Natural killer cell (primary cell): Measurements from ENCODE around the gene GALNT17. TPM values are rescaled to one million over a fixed set of nuclear protein-coding genes. Genes with fewer than 3 reads are reported as not detected.

Source experiments
- ATAC-seq, 3 donors: fragments of 150-1000 bp in 2 of 3; fragments of 200-7000 bp in 1 of 3; cut with Tn5 transposase; 1 replicate in 1 of 3; 2 replicates in 2 of 3; pipeline ENCODE4 v1.10.0; 2021; ENCODE audit warnings: mild to moderate bottlenecking in 2 of 3, moderate library complexity in 2 of 3
- DNase-seq, 2 donors: peaks; one replicate each; pipeline versions ENCODE4 v3.0.0 to v3.0.0-alpha.2; 2013 to 2021; ENCODE audit warnings: mixed read lengths in 1 of 2
- H3K27ac ChIP-seq: one replicate; pipeline ENCODE4 v1.5.1; 2013; ENCODE audit warnings: mild to moderate bottlenecking, low read length
- H3K27me3 ChIP-seq: one replicate; pipeline ENCODE4 v1.6.1; 2013; ENCODE audit warnings: low read length; ENCODE audit not compliant: control insufficient read depth, insufficient read depth
- H3K36me3 ChIP-seq: one replicate; pipeline ENCODE4 v1.6.1; 2013; ENCODE audit warnings: low read length; ENCODE audit not compliant: control insufficient read depth, insufficient read depth
- H3K4me1 ChIP-seq: one replicate; pipeline ENCODE4 v1.6.1; 2013; ENCODE audit warnings: low read length; ENCODE audit not compliant: control insufficient read depth, insufficient read depth
- H3K4me3 ChIP-seq: one replicate; pipeline ENCODE4 v1.5.1; 2013; ENCODE audit warnings: low read length
- H3K9me3 ChIP-seq: one replicate; pipeline ENCODE4 v1.6.1; 2013; ENCODE audit warnings: low read length; ENCODE audit not compliant: control insufficient read depth, insufficient read depth
- H3K27ac Mint-ChIP-seq, 2 donors: one replicate each; pipeline ENCODE4 v1.8.0; 2022; ENCODE audit warnings: mild to moderate bottlenecking in 2 of 2, mixed read lengths in 2 of 2, moderate library complexity in 1 of 2
- H3K27me3 Mint-ChIP-seq, 2 donors: one replicate each; pipeline ENCODE4 v1.8.0; 2022; ENCODE audit warnings: low read depth in 2 of 2, mixed read lengths in 2 of 2
- H3K36me3 Mint-ChIP-seq: one replicate; pipeline ENCODE4 v1.8.0; 2022; ENCODE audit warnings: mixed read lengths
- H3K4me1 Mint-ChIP-seq, 2 donors: one replicate each; pipeline ENCODE4 v1.8.0; 2022; ENCODE audit warnings: mixed read lengths in 2 of 2
- H3K4me3 Mint-ChIP-seq: one replicate; pipeline ENCODE4 v1.8.0; 2022; ENCODE audit warnings: mild to moderate bottlenecking, moderate library complexity, mixed read lengths
- H3K9me3 Mint-ChIP-seq, 2 donors: one replicate each; pipeline ENCODE4 v1.8.0; 2022; ENCODE audit warnings: mixed read lengths in 2 of 2
- CTCF ChIP-seq: fragments of 200-600 bp; IDR thresholded peaks from one replicate; pipeline ENCODE4 v1.8.0; 2022; ENCODE audit warnings: antibody characterized with exemption
- WGBS: methylation state at CpG from one replicate; pipeline ENCODE4 v1.1.7; 2013; ENCODE audit warnings: missing lambda C conversion rate; ENCODE audit not compliant: insufficient coverage; 5-methylcytosine and 5-hydroxymethylcytosine counted together
- intact Hi-C: fragments of 100-400 bp; cut with micrococcal nuclease; formaldehyde crosslinking; loops from one replicate; pipeline ENCODE4 v1.14.2; 2022
- total RNA-seq, 4 donors: library from RNA; stranded (reverse); fragments of 120-200 nt in 1 of 4; gene quantifications; one replicate each; pipeline versions ENCODE4 v1.2.3 to v1.2.4, GENCODE V29; 2013 to 2022

GALNT17 gene
- total RNA-seq: not detected
- not detected for total RNA-seq (2013)

- peaks cover 2% of the 10 kb centered on the region for H3K27me3 ChIP-seq
- DNase-seq: no peak
- no peak for ATAC-seq
- Mint-ChIP-seq H3K4me3 (no peak within 1 kb of the TSS), H3K9me3 (no peaks in the 10 kb centered on the region), H3K36me3 (no peaks in the 10 kb centered on the region), H3K27me3 (peaks cover 8 to 14% of the 10 kb centered on the region in 2 donors), H3K27ac (no peak within 1 kb of the TSS), H3K4me1 (no peaks in the 10 kb centered on the region)
- H3K27ac ChIP-seq: no peak within 1 kb of the TSS
- no peaks in the 10 kb centered on the region for H3K4me1 ChIP-seq
- no peak within 1 kb of the TSS for H3K4me3 ChIP-seq
- intact Hi-C loops: no loop called here
- no peaks in the 10 kb centered on the region for H3K9me3 ChIP-seq
- WGBS: 5% methylated on average over 34 of the region's 34 CpGs
- no peaks in the 10 kb centered on the region for H3K36me3 ChIP-seq
- no peak for TF ChIP-seq CTCF
These were observed at the start of gene GALNT17 for GRCh38 chr7:71132127-71132376. Gene GALNT17, plus strand, starts transcription at chr7:71132144.

- Mint-ChIP-seq H3K4me3 (no peak overlapping the region), H3K9me3 (peaks cover 19% of the 10 kb centered on the region in 2 donors), H3K4me1 (no peaks in the 10 kb centered on the region), H3K36me3 (no peaks in the 10 kb centered on the region), H3K27ac (no peak overlapping the region), H3K27me3 (no peaks in the 10 kb centered on the region)
- Histone ChIP-seq H3K4me3 (no peak overlapping the region), H3K27ac (no peak overlapping the region), H3K9me3 (peaks cover 10% of the 10 kb centered on the region), H3K4me1 (no peaks in the 10 kb centered on the region), H3K36me3 (no peaks in the 10 kb centered on the region), H3K27me3 (no peaks in the 10 kb centered on the region)
- TF ChIP-seq CTCF: no peak
- 88% methylated on average over 1 of the region's 2 CpGs for WGBS
- ATAC-seq (no peak), DNase-seq (no peak)
- intact Hi-C loops: no loop called here
These were observed 36.6 kb upstream of the GALNT17 start for GRCh38 chr7:71095266-71095860.

GRCh38 chr7:71096351-71096750 lies 35.6 kb upstream of the GALNT17 start:
- peaks cover 15% of the 10 kb centered on the region in 2 donors for H3K9me3 Mint-ChIP-seq
- no peak for TF ChIP-seq CTCF
- no peaks in the 10 kb centered on the region for H3K36me3 Mint-ChIP-seq
- Histone ChIP-seq H3K9me3 (peaks cover 10% of the 10 kb centered on the region), H3K36me3 (no peaks in the 10 kb centered on the region), H3K4me3 (no peak overlapping the region), H3K27me3 (no peaks in the 10 kb centered on the region), H3K27ac (no peak overlapping the region), H3K4me1 (no peaks in the 10 kb centered on the region)
- H3K4me3 Mint-ChIP-seq: no peak overlapping the region
- intact Hi-C loops: no loop called here
- ATAC-seq (no peak), DNase-seq (no peak)
- no peaks in the 10 kb centered on the region for H3K27me3 Mint-ChIP-seq
- H3K27ac Mint-ChIP-seq: no peak overlapping the region
- H3K4me1 Mint-ChIP-seq: no peaks in the 10 kb centered on the region
- 88% methylated on average over 1 of the region's 1 CpG for WGBS

- ATAC-seq (no peak), DNase-seq (no peak)
- no peak overlapping the region for H3K27ac ChIP-seq
- H3K9me3 Mint-ChIP-seq: peaks cover 7 to 9% of the 10 kb centered on the region in 2 donors
- WGBS: 96% methylated on average over 4 of the region's 4 CpGs
- H3K36me3 ChIP-seq: no peaks in the 10 kb centered on the region
- no peaks in the 10 kb centered on the region for H3K4me1 Mint-ChIP-seq
- no peak overlapping the region for H3K4me3 Mint-ChIP-seq
- H3K27me3 ChIP-seq: no peaks in the 10 kb centered on the region
- no peaks in the 10 kb centered on the region for H3K27me3 Mint-ChIP-seq
- no peak overlapping the region for H3K4me3 ChIP-seq
- no peaks in the 10 kb centered on the region for H3K36me3 Mint-ChIP-seq
- H3K27ac Mint-ChIP-seq: no peak overlapping the region
- no peaks in the 10 kb centered on the region for H3K9me3 ChIP-seq
- no peak for TF ChIP-seq CTCF
- no peaks in the 10 kb centered on the region for H3K4me1 ChIP-seq
- intact Hi-C loops: no loop called here
These were observed 25.7 kb upstream of the GALNT17 start for GRCh38 chr7:71106226-71106625.
